Daoy (cell line): ENCODE results near the gene MCRIP1. TPM values are rescaled to one million over a fixed set of nuclear protein-coding genes. Genes with fewer than 3 reads are reported as not detected.
A peak's percentile ranks its signal among the peaks of the same experiment; 100 is the strongest.

ENCODE experiments used
- DNase-seq: peaks from one replicate; pipeline ENCODE4 v3.0.0-alpha.2; 2015; ENCODE audit warnings: low read depth
- total RNA-seq: library from RNA; depleted of rRNA; stranded (reverse); fragments of >200 nt; shearing (Covaris generic); gene quantifications from 2 replicates; pipeline ENCODE4 v1.2.3, GENCODE V29; 2014

Gene MCRIP1
- total RNA-seq, 1 experiment from 2014 or later: 78.3 TPM

- DNase-seq: peak; percentile 100
Measured at GRCh38 chr17:81860756-81861568, 27.9 kb upstream of the MCRIP1 start.

GRCh38 chr17:81859906-81860755, 27.0 kb upstream of the MCRIP1 start, which contains the start of gene P4HB:
P4HB (minus strand) TSS chr17:81860535; CDS start chr17:81860471, 64 bp downstream.
- no peak for DNase-seq

GRCh38 chr17:81858967-81859905, 26.1 kb upstream of the MCRIP1 start:
- DNase-seq: no peak

- no peak for DNase-seq
Measured at GRCh38 chr17:81858170-81858966, 25.3 kb upstream of the MCRIP1 start.

- DNase-seq: no peak
Measured at GRCh38 chr17:81854974-81855774, 22.1 kb upstream of the MCRIP1 start.

GRCh38 chr17:81852237-81852636, 19.1 kb upstream of the MCRIP1 start:
- DNase-seq: no peak

- no peak for DNase-seq
Measured at GRCh38 chr17:81851423-81851822, 18.3 kb upstream of the MCRIP1 start.

- no peak for DNase-seq
Measured at GRCh38 chr17:81849457-81849856, 16.4 kb upstream of the MCRIP1 start.

- DNase-seq: no peak
Measured at GRCh38 chr17:81846743-81847689, 13.9 kb upstream of the MCRIP1 start.

- DNase-seq: no peak
Measured at GRCh38 chr17:81845881-81846742, 13.0 kb upstream of the MCRIP1 start.

- no peak for DNase-seq
Measured at GRCh38 chr17:81845361-81845760, 12.3 kb upstream of the MCRIP1 start.

- no peak for DNase-seq
Measured at GRCh38 chr17:81844887-81845286, 11.8 kb upstream of the MCRIP1 start.

- DNase-seq: no peak
Measured at GRCh38 chr17:81844327-81844851, 11.3 kb upstream of the MCRIP1 start.

- no peak for DNase-seq
Measured at GRCh38 chr17:81843713-81844326, 10.7 kb upstream of the MCRIP1 start.

GRCh38 chr17:81842725-81843504, 9.8 kb upstream of the MCRIP1 start:
- no peak for DNase-seq

GRCh38 chr17:81842378-81842724, 9.3 kb upstream of the MCRIP1 start:
- no peak for DNase-seq
